Activated CD4-positive, CD25-positive, alpha-beta regulatory T cell (primary cell): ENCODE results near the gene NPDC1.
A peak's percentile ranks its signal among the peaks of the same experiment; 100 is the strongest.

Source experiments
- DNase-seq, 4 experiments: peaks; one replicate each; lab custom pipeline; 2025; lab: John Stamatoyannopoulos, UW

The NPDC1 gene

GRCh38 chr9:137025517-137025966, 20.4 kb downstream of the NPDC1 start:
- DNase-seq, result no peak

- no peak for DNase-seq
These were observed 22.4 kb downstream of the NPDC1 start for GRCh38 chr9:137023583-137023991.

DNA sequence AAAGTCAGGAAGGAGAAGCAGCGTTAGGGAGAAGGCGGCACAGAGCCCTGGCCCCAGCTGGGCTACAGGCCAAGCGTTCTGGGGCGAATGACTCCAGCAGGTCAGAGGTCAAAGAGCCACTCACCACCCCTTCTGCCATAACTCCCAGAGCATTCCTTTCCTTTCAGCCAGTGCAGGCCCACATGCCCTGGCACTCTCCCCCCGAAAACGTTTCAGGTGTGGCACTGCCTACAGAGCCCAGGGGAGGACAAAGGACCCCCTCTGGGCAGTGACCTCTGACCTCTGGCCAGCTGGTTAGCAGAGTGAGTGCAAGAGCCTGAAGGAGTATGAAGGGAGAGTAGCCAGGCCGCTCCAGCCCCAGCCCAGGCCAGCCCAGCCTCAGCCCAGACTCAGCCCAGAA, 22.8 kb downstream of the NPDC1 start:
- no peak for DNase-seq

DNA sequence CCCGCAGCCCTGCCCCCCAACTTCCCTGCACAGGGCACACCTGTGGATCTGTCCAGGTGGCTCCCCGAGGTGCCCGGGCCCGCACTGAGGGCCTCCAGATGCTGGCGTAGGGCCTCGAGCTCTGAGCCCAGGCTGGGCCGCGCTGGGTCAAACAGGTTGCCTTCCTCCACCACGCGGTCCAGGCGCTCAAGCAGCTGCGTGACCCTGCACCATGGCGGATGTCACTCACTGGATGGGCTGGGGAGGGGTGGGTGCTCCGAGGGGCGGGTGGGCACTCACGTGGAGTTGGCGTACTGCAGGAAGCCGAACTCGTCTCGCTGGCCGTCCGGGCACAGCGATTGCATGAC, 23.3 kb downstream of the NPDC1 start:
- DNase-seq, result no peak

DNA sequence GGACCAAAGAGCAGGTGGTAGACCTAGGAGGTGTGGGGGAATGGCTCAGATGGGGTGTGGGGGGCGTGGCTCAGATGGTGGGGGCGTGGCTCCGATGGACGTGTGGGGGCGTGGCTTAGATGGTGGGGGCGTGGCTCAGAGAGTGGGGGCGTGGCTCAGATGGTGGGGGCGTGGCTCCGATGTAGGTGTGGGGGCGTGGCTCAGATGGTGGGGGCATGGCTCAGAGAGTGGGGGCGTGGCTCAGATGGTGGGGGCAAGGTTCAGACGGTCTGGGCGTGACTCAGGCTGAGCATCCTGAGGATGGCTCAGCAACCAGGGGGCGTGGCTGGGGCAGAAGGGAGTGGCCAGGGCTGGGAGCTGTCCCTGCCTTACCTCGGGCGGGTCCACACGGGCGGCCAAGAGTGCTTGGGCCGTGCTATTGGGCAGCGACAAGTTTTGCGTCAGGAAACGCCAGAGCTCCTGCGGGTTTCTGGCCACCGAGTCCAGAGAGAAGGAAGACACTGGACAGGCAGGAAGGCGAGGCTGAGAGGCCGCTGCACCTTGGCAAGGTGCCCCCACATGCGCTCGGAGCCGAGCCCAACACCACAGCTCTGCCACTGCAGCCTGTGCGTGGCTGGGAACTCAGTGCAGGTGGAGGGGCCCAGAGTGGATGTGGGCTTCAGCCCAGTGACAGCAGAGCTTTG, 23.9 kb downstream of the NPDC1 start:
- DNase-seq, result peak; percentile 46 to 51 (median 48)

GRCh38 chr9:137021568-137021978, 24.4 kb downstream of the NPDC1 start:
- no peak for DNase-seq

- no peak for DNase-seq
These were observed 25.0 kb downstream of the NPDC1 start for GRCh38 chr9:137020771-137021567.

DNA sequence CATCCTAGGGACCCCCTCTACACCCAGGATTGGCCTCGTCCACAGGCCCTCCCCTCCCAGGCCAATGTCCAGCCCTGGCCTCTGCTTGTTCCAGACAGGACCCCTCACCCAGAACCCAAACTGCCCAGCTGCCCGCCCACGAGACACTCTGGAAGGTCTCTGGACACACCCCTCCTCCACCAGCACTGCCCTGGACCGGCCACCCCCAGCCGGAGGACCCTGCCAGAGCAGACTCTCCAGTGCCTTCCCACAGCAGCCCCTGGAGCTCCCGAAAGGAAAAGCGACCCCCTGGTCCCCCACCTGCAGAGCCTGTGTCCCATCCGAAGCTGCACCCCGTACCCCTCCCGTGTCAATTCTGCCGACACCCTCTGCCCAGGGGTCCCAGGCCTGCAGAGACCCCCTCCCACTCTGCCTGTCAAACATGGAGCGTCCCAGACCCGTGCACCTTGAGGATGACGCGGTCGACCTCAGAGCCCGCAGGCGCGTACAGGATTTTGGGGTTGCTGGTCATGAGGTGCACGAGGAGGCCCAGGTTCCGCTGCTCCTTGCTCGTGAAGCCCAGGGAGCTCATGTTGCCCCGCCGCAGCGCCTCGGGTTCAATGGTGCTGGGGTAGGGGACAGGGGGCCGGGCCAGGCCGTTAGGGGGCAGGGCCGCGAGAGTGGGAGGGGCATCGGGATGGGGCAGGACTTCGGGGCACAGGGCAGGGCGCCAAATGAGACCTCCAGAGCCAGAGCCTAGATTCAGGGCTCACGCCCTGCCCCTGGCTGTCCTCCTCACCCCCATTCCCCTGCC, 25.9 kb downstream of the NPDC1 start:
- DNase-seq, result no peak

DNA sequence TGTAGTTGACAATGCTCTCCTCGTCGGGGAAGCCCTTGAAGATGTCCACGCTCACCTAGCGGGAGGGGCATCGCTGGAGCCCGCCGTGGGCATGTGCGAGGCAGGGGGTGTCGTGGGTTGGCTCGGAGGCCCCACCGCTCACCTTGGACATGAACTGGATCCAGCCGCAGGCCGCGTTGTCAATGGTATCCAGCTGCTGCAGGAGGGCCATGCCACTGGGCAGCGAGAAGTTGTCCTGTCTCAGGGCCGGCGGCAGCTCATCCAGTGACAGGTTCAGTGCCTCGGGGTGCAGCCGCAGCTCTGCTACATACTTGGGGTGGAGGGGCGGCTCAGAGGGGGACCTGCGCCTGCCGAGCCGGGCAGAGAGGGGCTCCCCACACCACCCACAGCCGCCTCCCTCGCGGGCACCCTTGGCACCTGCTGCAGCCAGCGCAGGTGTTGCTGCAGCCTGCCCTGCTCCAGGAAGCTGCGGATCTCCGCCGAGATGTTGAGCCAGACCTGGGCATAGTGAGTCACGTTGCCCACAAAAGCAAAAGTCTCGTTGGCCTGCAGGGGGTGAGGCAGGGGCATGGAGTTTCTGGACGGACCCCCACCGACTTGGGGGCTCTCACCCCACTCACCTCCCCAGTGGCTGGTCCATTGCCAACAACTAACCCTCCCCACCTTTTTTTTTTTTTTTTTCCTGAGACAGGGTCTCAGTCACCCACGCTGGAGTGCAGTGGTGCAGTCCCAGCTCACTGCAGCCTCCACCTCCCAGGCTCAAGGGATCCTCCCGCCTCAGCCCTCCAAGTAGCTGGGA, 27.0 kb downstream of the NPDC1 start:
- DNase-seq, result no peak

- no peak for DNase-seq
These were observed 28.0 kb downstream of the NPDC1 start for GRCh38 chr9:137017791-137018497.

- DNase-seq, result no peak
These were observed 28.9 kb downstream of the NPDC1 start for GRCh38 chr9:137017071-137017470.

GRCh38 chr9:137016436-137016835, 29.5 kb downstream of the NPDC1 start:
- DNase-seq, result no peak

GRCh38 chr9:137015976-137016375, 30.0 kb downstream of the NPDC1 start:
- DNase-seq, result no peak

DNA sequence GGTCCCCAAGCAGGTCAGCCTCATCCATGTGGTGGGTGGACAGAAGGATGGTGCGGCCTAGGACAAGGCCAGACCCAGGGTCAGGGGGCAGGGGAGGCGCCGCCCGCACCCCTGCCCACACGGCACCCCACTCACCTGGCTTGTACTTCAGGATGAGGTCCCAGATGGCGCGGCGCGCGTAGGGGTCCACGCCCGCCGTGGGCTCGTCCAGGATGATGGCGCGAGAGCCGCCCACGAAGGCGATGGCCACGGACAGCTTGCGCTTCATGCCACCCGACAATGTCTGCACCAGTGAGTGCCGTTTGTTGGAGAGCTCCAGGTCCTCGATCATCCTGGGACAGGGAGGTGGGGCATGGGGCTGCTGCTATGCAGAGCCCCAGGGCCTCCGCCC, 30.4 kb downstream of the NPDC1 start:
- no peak for DNase-seq

DNA sequence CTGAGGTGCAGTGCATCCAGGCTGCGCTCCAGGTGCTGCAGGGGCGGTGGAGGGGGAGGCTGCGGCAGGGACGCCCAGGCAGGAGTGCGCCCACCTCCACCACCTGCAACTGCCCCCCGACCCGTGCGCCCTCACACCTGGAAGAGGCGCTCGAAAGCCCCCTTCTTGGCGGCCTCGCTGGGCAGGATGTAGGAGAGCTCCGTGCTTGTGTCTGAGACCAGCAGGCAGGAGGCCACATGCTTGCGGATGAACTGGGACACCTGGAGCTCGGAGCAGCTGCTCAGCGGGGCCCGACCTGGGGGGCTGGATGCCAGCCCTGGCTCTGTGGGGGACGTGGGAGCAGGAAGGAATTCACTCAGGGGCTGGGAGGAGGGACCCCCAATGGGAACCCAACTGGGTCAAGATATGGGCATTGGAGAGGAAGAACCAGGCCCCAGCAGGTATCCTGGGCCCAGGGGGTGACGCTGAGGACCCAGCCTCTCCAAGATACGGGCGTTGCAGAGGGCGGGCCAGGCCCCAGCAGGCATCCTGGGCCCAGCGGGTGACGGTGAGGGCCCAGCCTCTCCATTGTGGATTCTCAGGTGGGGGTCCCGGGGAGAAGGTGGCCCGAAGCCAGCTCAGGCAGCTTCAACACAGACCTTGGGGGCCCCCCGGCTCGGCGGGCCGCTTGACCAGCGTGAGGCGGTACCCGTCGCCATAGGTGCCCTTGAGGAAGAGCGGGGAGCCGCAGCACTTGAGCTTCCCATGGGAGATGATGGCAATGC, 31.0 kb downstream of the NPDC1 start:
- no peak for DNase-seq

DNA sequence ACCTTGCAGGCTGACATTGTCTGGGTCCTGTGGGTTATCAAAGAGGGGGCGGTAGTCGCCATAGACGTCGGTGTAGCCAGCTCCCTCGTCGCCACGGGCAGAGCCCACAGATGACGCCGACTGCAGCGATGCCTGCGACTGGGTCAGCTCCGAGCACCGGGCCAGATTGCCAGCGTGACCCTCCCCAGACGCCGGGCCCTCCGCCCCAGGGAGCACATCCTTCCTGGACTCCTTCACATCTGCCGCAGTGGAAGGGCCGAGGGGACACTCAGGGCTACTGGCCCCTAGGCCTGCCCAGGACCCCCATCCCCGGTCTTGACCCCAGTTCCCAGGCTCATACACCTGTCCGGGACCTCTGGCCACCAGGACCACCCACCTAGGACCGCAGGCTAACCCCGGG, 31.8 kb downstream of the NPDC1 start:
- no peak for DNase-seq

- no peak for DNase-seq
These were observed 32.4 kb downstream of the NPDC1 start for GRCh38 chr9:137013571-137013940.

DNA sequence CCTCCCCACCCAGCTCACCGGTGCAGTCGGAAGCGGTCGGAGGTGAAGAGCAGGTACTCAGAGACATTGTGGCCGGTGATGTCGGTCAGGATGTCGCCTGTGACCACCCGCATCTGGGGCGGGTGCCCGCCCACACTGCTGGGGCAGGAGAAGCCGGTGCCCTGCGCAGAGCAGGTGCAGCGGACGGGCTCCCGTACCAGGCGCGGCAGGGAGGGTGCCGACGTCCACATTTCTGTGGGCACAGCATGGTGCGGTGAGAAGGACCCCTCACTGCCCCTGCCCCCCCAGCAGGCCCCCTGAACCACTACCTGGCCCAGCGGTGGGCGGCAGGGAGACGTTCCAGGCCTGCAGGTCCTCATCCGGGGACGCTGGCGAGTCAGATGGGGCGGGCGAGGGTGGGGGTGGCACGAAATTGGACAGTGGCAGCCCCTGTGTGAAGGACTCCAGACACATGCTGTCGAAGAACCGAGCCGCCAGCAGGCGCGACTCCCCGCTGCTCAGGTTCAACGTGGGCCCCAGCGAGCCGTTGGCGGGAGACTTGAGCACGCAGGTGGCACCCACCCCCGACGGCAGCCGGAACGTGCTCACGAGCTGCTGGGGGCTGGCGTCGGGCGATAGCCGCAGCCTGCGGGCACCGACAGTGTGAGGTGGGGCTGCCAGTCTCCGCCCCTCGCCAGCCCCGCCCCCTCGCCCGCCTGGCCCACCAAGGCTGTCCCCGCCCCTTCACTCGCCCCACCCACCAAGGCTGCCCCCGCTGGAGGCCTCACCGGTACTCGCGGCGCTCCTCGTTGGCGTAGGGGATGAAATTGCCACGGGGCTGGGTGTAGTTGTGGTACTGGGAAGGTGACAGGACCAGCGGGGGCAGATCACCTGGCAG, 33.0 kb downstream of the NPDC1 start:
- no peak for DNase-seq

- DNase-seq, result no peak
These were observed 33.9 kb downstream of the NPDC1 start for GRCh38 chr9:137011907-137012675.
